ENCODE measurements around the gene PPP2R2D. TPM values are rescaled to one million over a fixed set of nuclear protein-coding genes. Genes with fewer than 3 reads are reported as not detected.
A peak's percentile ranks its signal among the peaks of the same experiment; 100 is the strongest.

Gene PPP2R2D
- total RNA-seq, 2 experiments from 2014 or later, result 30.0 to 39.3 TPM

- ChIA-PET CTCF (interaction anchor here (0.6 kb wide), 1 partner anchor 108 kb away, joined by 3 read pairs; no protein-coding TSS in a partner anchor), POLR2A (no interaction called here)
- H3K4me3 Mint-ChIP-seq, result no peak overlapping the region
- no peak overlapping the region for H3K27ac Mint-ChIP-seq
- H3K4me1 Mint-ChIP-seq, result no peaks in the 10 kb centered on the region
- DNase-seq (no peak), ATAC-seq (no peak)
- no peaks in the 10 kb centered on the region for H3K27me3 Mint-ChIP-seq
- no peaks in the 10 kb centered on the region for H3K9me3 Mint-ChIP-seq (ENCODE audit: low read depth)
- H3K36me3 Mint-ChIP-seq (ENCODE audit: low read depth), result no peaks in the 10 kb centered on the region
- intact Hi-C loops (cut with DNase I, micrococcal nuclease), result no loop called here
These were observed 95.9 kb downstream of the PPP2R2D start for GRCh38 chr10:131996466-131997365.

GRCh38 chr10:131997366-131998049 is 96.7 kb downstream of the PPP2R2D start:
- CTCF ChIA-PET, result interaction anchor here (0.6 kb wide), 1 partner anchor 109 kb away, joined by 3 read pairs; no protein-coding TSS in a partner anchor

GRCh38 chr10:131998050-131998844 is 97.4 kb downstream of the PPP2R2D start:
- Mint-ChIP-seq H3K36me3 (ENCODE audit: low read depth) (no peaks in the 10 kb centered on the region), H3K27ac (no peak overlapping the region), H3K4me1 (no peaks in the 10 kb centered on the region), H3K4me3 (no peak overlapping the region), H3K9me3 (ENCODE audit: low read depth) (no peaks in the 10 kb centered on the region), H3K27me3 (no peaks in the 10 kb centered on the region)
- no peak for DNase-seq
- ChIA-PET POLR2A (no interaction called here), CTCF (no interaction called here)
- intact Hi-C loops (cut with DNase I, micrococcal nuclease), result no loop called here
- ATAC-seq, result no peak

More at GRCh38 chr10:131997366-131998049, 96.7 kb downstream of the PPP2R2D start:
- ATAC-seq, result no peak
- Mint-ChIP-seq H3K4me1 (no peaks in the 10 kb centered on the region), H3K36me3 (ENCODE audit: low read depth) (no peaks in the 10 kb centered on the region), H3K27me3 (no peaks in the 10 kb centered on the region), H3K9me3 (ENCODE audit: low read depth) (no peaks in the 10 kb centered on the region), H3K4me3 (no peak overlapping the region), H3K27ac (no peak overlapping the region)
- POLR2A ChIA-PET, result no interaction called here
- no peak for DNase-seq
- intact Hi-C loops (cut with DNase I, micrococcal nuclease), result no loop called here

GRCh38 chr10:131998845-131999681 is 98.3 kb downstream of the PPP2R2D start:
- POLR2A ChIA-PET, result no interaction called here
- Mint-ChIP-seq H3K4me1 (no peaks in the 10 kb centered on the region), H3K36me3 (ENCODE audit: low read depth) (no peaks in the 10 kb centered on the region), H3K9me3 (ENCODE audit: low read depth) (no peaks in the 10 kb centered on the region), H3K4me3 (no peak overlapping the region), H3K27ac (no peak overlapping the region), H3K27me3 (no peaks in the 10 kb centered on the region)
- DNase-seq (no peak), ATAC-seq (no peak)
- intact Hi-C loops (cut with DNase I, micrococcal nuclease), result no loop called here
- CTCF ChIA-PET, result interaction anchor here (1.6 kb wide), 1 partner anchor 24 kb away, joined by 4 read pairs; no protein-coding TSS in a partner anchor

GRCh38 chr10:132001238-132001972 is 100.6 kb downstream of the PPP2R2D start:
- H3K36me3 Mint-ChIP-seq (ENCODE audit: low read depth), result peaks cover 4% of the 10 kb centered on the region
- H3K27ac Mint-ChIP-seq, result no peak overlapping the region
- intact Hi-C loops (cut with DNase I, micrococcal nuclease), result no loop called here
- H3K9me3 Mint-ChIP-seq (ENCODE audit: low read depth), result no peaks in the 10 kb centered on the region
- H3K4me3 Mint-ChIP-seq, result peak overlapping the region; percentile 6
- ATAC-seq (peak; percentile 79), DNase-seq (no peak)
- CTCF ChIA-PET, result interaction anchor here (0.6 to 3.1 kb wide), 2 partner anchors 11 to 21 kb away, joined by 3 to 10 read pairs; no protein-coding TSS in a partner anchor
- H3K4me1 Mint-ChIP-seq, result peaks cover 8% of the 10 kb centered on the region
- no peaks in the 10 kb centered on the region for H3K27me3 Mint-ChIP-seq
- POLR2A ChIA-PET, result interaction anchor here (0.8 kb wide), 1 partner anchor 19 kb away, joined by 4 read pairs; no protein-coding TSS in a partner anchor

- DNase-seq, result no peak
- peaks cover under 1% of the 10 kb centered on the region for H3K27me3 Mint-ChIP-seq
- H3K4me3 Mint-ChIP-seq, result no peak overlapping the region
- ATAC-seq, result no peak
- H3K4me1 Mint-ChIP-seq, result peaks cover 8% of the 10 kb centered on the region
- ChIA-PET CTCF (interaction anchor here (3.1 kb wide), 1 partner anchor 21 kb away, joined by 10 read pairs; no protein-coding TSS in a partner anchor), POLR2A (interaction anchor here (0.6 to 0.8 kb wide), 2 partner anchors 19 to 1307 kb away, joined by 4 to 9 read pairs; no protein-coding TSS in a partner anchor)
- H3K27ac Mint-ChIP-seq, result no peak overlapping the region
- no peaks in the 10 kb centered on the region for H3K9me3 Mint-ChIP-seq (ENCODE audit: low read depth)
- H3K36me3 Mint-ChIP-seq (ENCODE audit: low read depth), result peaks cover 4% of the 10 kb centered on the region
- intact Hi-C loops (cut with DNase I, micrococcal nuclease), result no loop called here
These were observed 101.2 kb downstream of the PPP2R2D start for GRCh38 chr10:132002004-132002403.

- Mint-ChIP-seq H3K36me3 (ENCODE audit: low read depth) (peaks cover 4% of the 10 kb centered on the region), H3K4me3 (no peak overlapping the region), H3K4me1 (peaks cover 8% of the 10 kb centered on the region), H3K27me3 (peaks cover 4% of the 10 kb centered on the region), H3K9me3 (ENCODE audit: low read depth) (no peaks in the 10 kb centered on the region), H3K27ac (no peak overlapping the region)
- ATAC-seq (no peak), DNase-seq (no peak)
- POLR2A ChIA-PET, result no interaction called here
- intact Hi-C loops (cut with DNase I, micrococcal nuclease), result no loop called here
- CTCF ChIA-PET, result interaction anchor here (0.7 to 3.1 kb wide), 3 partner anchors 19 to 117 kb away, joined by 4 to 10 read pairs (median 5); no protein-coding TSS in a partner anchor
These were observed 102.6 kb downstream of the PPP2R2D start for GRCh38 chr10:132003282-132003924.

- peaks cover 8% of the 10 kb centered on the region for H3K4me1 Mint-ChIP-seq
- ChIA-PET CTCF (interaction anchor here (1.3 to 1.4 kb wide), 3 partner anchors 16 to 118 kb away, joined by 3 to 5 read pairs (median 3); no protein-coding TSS in a partner anchor), POLR2A (no interaction called here)
- ATAC-seq (no peak), DNase-seq (no peak)
- peaks cover 8% of the 10 kb centered on the region for H3K27me3 Mint-ChIP-seq
- no peaks in the 10 kb centered on the region for H3K9me3 Mint-ChIP-seq (ENCODE audit: low read depth)
- intact Hi-C loops (cut with DNase I, micrococcal nuclease), result no loop called here
- H3K36me3 Mint-ChIP-seq (ENCODE audit: low read depth), result peaks cover 4% of the 10 kb centered on the region
- H3K27ac Mint-ChIP-seq, result no peak overlapping the region
- no peak overlapping the region for H3K4me3 Mint-ChIP-seq
These were observed 103.2 kb downstream of the PPP2R2D start for GRCh38 chr10:132004052-132004451.

- peaks cover 8% of the 10 kb centered on the region for H3K27me3 Mint-ChIP-seq
- ATAC-seq, result peak; percentile 33
- H3K4me3 Mint-ChIP-seq, result no peak overlapping the region
- H3K27ac Mint-ChIP-seq, result peak overlapping the region; percentile 42
- peaks cover 8% of the 10 kb centered on the region for H3K4me1 Mint-ChIP-seq
- intact Hi-C loops (cut with DNase I, micrococcal nuclease), result no loop called here
- ChIA-PET CTCF (interaction anchor here (1.3 to 1.4 kb wide), 2 partner anchors 15 to 108 kb away, joined by 3 read pairs; no protein-coding TSS in a partner anchor), POLR2A (no interaction called here)
- peak; percentile 45 for DNase-seq
- peaks cover 4% of the 10 kb centered on the region for H3K36me3 Mint-ChIP-seq (ENCODE audit: low read depth)
- no peaks in the 10 kb centered on the region for H3K9me3 Mint-ChIP-seq (ENCODE audit: low read depth)
These were observed 104.3 kb downstream of the PPP2R2D start for GRCh38 chr10:132005147-132005546.

All from activated CD4-positive, alpha-beta T cell treated with anti-CD3 and anti-CD28 coated beads for 36 hours (primary cell).